ENCODE measurements around the gene GYPC.

The GYPC gene

GRCh38 chr2:126717928-126718327, 62.0 kb downstream of the GYPC start:
- H3K9me3 ChIP-seq (ENCODE audit: control insufficient read depth, low read length) = no peaks in the 10 kb centered on the region
- 88 to 95% methylated on average over 4 of the region's 5 CpGs for WGBS, 2 experiments (ENCODE audit: insufficient coverage in 2 of 2)
- no peak overlapping the region for H3K4me3 ChIP-seq (ENCODE audit: extremely low read depth, insufficient read depth, low read length, poor library complexity, severe bottlenecking)
- no peaks in the 10 kb centered on the region for H3K36me3 ChIP-seq (ENCODE audit: control insufficient read depth, insufficient read depth, low read length)
- peaks cover 21% of the 10 kb centered on the region for H3K4me1 ChIP-seq (ENCODE audit: control insufficient read depth, insufficient read depth, low read length, poor library complexity, severe bottlenecking)
- H3K27ac ChIP-seq (ENCODE audit: low read depth, low read length, severe bottlenecking) = no peak overlapping the region

GRCh38 chr2:126719191-126719832, 63.4 kb downstream of the GYPC start:
- H3K36me3 ChIP-seq (ENCODE audit: control insufficient read depth, insufficient read depth, low read length) = no peaks in the 10 kb centered on the region
- peaks cover 21% of the 10 kb centered on the region for H3K4me1 ChIP-seq (ENCODE audit: control insufficient read depth, insufficient read depth, low read length, poor library complexity, severe bottlenecking)
- H3K4me3 ChIP-seq (ENCODE audit: extremely low read depth, insufficient read depth, low read length, poor library complexity, severe bottlenecking) = no peak overlapping the region
- peak overlapping the region; percentile 8 for H3K27ac ChIP-seq (ENCODE audit: low read depth, low read length, severe bottlenecking)
- 95 to 96% methylated on average over 2 of the region's 3 CpGs for WGBS, 2 experiments (ENCODE audit: insufficient coverage in 2 of 2)
- H3K9me3 ChIP-seq (ENCODE audit: control insufficient read depth, low read length) = no peaks in the 10 kb centered on the region

- no peak overlapping the region for H3K4me3 ChIP-seq (ENCODE audit: extremely low read depth, insufficient read depth, low read length, poor library complexity, severe bottlenecking)
- peaks cover 21% of the 10 kb centered on the region for H3K4me1 ChIP-seq (ENCODE audit: control insufficient read depth, insufficient read depth, low read length, poor library complexity, severe bottlenecking)
- H3K27ac ChIP-seq (ENCODE audit: low read depth, low read length, severe bottlenecking) = peak overlapping the region; percentile 13
- H3K9me3 ChIP-seq (ENCODE audit: control insufficient read depth, low read length) = no peaks in the 10 kb centered on the region
- WGBS, 2 experiments (ENCODE audit: insufficient coverage in 2 of 2) = 73 to 93% methylated on average over 2 to 4 of the region's 4 CpGs
- H3K36me3 ChIP-seq (ENCODE audit: control insufficient read depth, insufficient read depth, low read length) = no peaks in the 10 kb centered on the region
Observed at GRCh38 chr2:126719833-126720351, 63.9 kb downstream of the GYPC start.

GRCh38 chr2:126720638-126721037, 64.7 kb downstream of the GYPC start:
- no peaks in the 10 kb centered on the region for H3K9me3 ChIP-seq (ENCODE audit: control insufficient read depth, low read length)
- H3K4me3 ChIP-seq (ENCODE audit: extremely low read depth, insufficient read depth, low read length, poor library complexity, severe bottlenecking) = no peak overlapping the region
- WGBS, 2 experiments (ENCODE audit: insufficient coverage in 2 of 2) = 100% methylated on average over 1 of the region's 2 CpGs
- peaks cover 21% of the 10 kb centered on the region for H3K4me1 ChIP-seq (ENCODE audit: control insufficient read depth, insufficient read depth, low read length, poor library complexity, severe bottlenecking)
- no peak overlapping the region for H3K27ac ChIP-seq (ENCODE audit: low read depth, low read length, severe bottlenecking)
- no peaks in the 10 kb centered on the region for H3K36me3 ChIP-seq (ENCODE audit: control insufficient read depth, insufficient read depth, low read length)

GRCh38 chr2:126722081-126722480, 66.1 kb downstream of the GYPC start:
- H3K4me3 ChIP-seq (ENCODE audit: extremely low read depth, insufficient read depth, low read length, poor library complexity, severe bottlenecking) = no peak overlapping the region
- H3K9me3 ChIP-seq (ENCODE audit: control insufficient read depth, low read length) = no peaks in the 10 kb centered on the region
- H3K4me1 ChIP-seq (ENCODE audit: control insufficient read depth, insufficient read depth, low read length, poor library complexity, severe bottlenecking) = peaks cover 21% of the 10 kb centered on the region
- H3K36me3 ChIP-seq (ENCODE audit: control insufficient read depth, insufficient read depth, low read length) = no peaks in the 10 kb centered on the region
- no peak overlapping the region for H3K27ac ChIP-seq (ENCODE audit: low read depth, low read length, severe bottlenecking)
- WGBS, 2 experiments (ENCODE audit: insufficient coverage in 2 of 2) = 88 to 90% methylated on average over 2 of the region's 2 CpGs

GRCh38 chr2:126722546-126722945, 66.6 kb downstream of the GYPC start:
- no peak overlapping the region for H3K27ac ChIP-seq (ENCODE audit: low read depth, low read length, severe bottlenecking)
- WGBS, 2 experiments (ENCODE audit: insufficient coverage in 2 of 2) = 96 to 100% methylated on average over 1 to 3 of the region's 4 CpGs
- H3K36me3 ChIP-seq (ENCODE audit: control insufficient read depth, insufficient read depth, low read length) = no peaks in the 10 kb centered on the region
- H3K4me3 ChIP-seq (ENCODE audit: extremely low read depth, insufficient read depth, low read length, poor library complexity, severe bottlenecking) = no peak overlapping the region
- H3K4me1 ChIP-seq (ENCODE audit: control insufficient read depth, insufficient read depth, low read length, poor library complexity, severe bottlenecking) = peaks cover 21% of the 10 kb centered on the region
- no peaks in the 10 kb centered on the region for H3K9me3 ChIP-seq (ENCODE audit: control insufficient read depth, low read length)

GRCh38 chr2:126723281-126723815, 67.4 kb downstream of the GYPC start:
- Histone ChIP-seq H3K9me3 (ENCODE audit: control insufficient read depth, low read length) (no peaks in the 10 kb centered on the region), H3K36me3 (ENCODE audit: control insufficient read depth, insufficient read depth, low read length) (no peaks in the 10 kb centered on the region), H3K27ac (ENCODE audit: low read depth, low read length, severe bottlenecking) (no peak overlapping the region), H3K4me1 (ENCODE audit: control insufficient read depth, insufficient read depth, low read length, poor library complexity, severe bottlenecking) (peaks cover 21% of the 10 kb centered on the region), H3K4me3 (ENCODE audit: extremely low read depth, insufficient read depth, low read length, poor library complexity, severe bottlenecking) (no peak overlapping the region)
- 78 to 100% methylated on average over 1 of the region's 2 CpGs for WGBS, 2 experiments (ENCODE audit: insufficient coverage in 2 of 2)

- H3K36me3 ChIP-seq (ENCODE audit: control insufficient read depth, insufficient read depth, low read length) = no peaks in the 10 kb centered on the region
- no peak overlapping the region for H3K4me3 ChIP-seq (ENCODE audit: extremely low read depth, insufficient read depth, low read length, poor library complexity, severe bottlenecking)
- H3K4me1 ChIP-seq (ENCODE audit: control insufficient read depth, insufficient read depth, low read length, poor library complexity, severe bottlenecking) = peaks cover 5% of the 10 kb centered on the region
- no peaks in the 10 kb centered on the region for H3K9me3 ChIP-seq (ENCODE audit: control insufficient read depth, low read length)
- H3K27ac ChIP-seq (ENCODE audit: low read depth, low read length, severe bottlenecking) = no peak overlapping the region
Observed at GRCh38 chr2:126725580-126725979, 69.6 kb downstream of the GYPC start.

GRCh38 chr2:126729896-126730295, 73.9 kb downstream of the GYPC start:
- WGBS, 2 experiments (ENCODE audit: insufficient coverage in 2 of 2) = 89 to 92% methylated on average over 4 of the region's 4 CpGs
- Histone ChIP-seq H3K9me3 (ENCODE audit: control insufficient read depth, low read length) (no peaks in the 10 kb centered on the region), H3K27ac (ENCODE audit: low read depth, low read length, severe bottlenecking) (no peak overlapping the region), H3K4me1 (ENCODE audit: control insufficient read depth, insufficient read depth, low read length, poor library complexity, severe bottlenecking) (no peaks in the 10 kb centered on the region), H3K36me3 (ENCODE audit: control insufficient read depth, insufficient read depth, low read length) (no peaks in the 10 kb centered on the region), H3K4me3 (ENCODE audit: extremely low read depth, insufficient read depth, low read length, poor library complexity, severe bottlenecking) (no peak overlapping the region)

- no peaks in the 10 kb centered on the region for H3K4me1 ChIP-seq (ENCODE audit: control insufficient read depth, insufficient read depth, low read length, poor library complexity, severe bottlenecking)
- no peak overlapping the region for H3K27ac ChIP-seq (ENCODE audit: low read depth, low read length, severe bottlenecking)
- 83 to 100% methylated on average over 2 to 3 of the region's 5 CpGs for WGBS, 2 experiments (ENCODE audit: insufficient coverage in 2 of 2)
- H3K4me3 ChIP-seq (ENCODE audit: extremely low read depth, insufficient read depth, low read length, poor library complexity, severe bottlenecking) = no peak overlapping the region
- no peaks in the 10 kb centered on the region for H3K9me3 ChIP-seq (ENCODE audit: control insufficient read depth, low read length)
- no peaks in the 10 kb centered on the region for H3K36me3 ChIP-seq (ENCODE audit: control insufficient read depth, insufficient read depth, low read length)
Observed at GRCh38 chr2:126730655-126731054, 74.7 kb downstream of the GYPC start.

- Histone ChIP-seq H3K4me1 (ENCODE audit: control insufficient read depth, insufficient read depth, low read length, poor library complexity, severe bottlenecking) (no peaks in the 10 kb centered on the region), H3K27ac (ENCODE audit: low read depth, low read length, severe bottlenecking) (no peak overlapping the region), H3K4me3 (ENCODE audit: extremely low read depth, insufficient read depth, low read length, poor library complexity, severe bottlenecking) (no peak overlapping the region), H3K9me3 (ENCODE audit: control insufficient read depth, low read length) (no peaks in the 10 kb centered on the region), H3K36me3 (ENCODE audit: control insufficient read depth, insufficient read depth, low read length) (no peaks in the 10 kb centered on the region)
- 92 to 95% methylated on average over 5 of the region's 5 CpGs for WGBS, 2 experiments (ENCODE audit: insufficient coverage in 2 of 2)
Observed at GRCh38 chr2:126731353-126731752, 75.4 kb downstream of the GYPC start.

All from mesodermal cell (in vitro differentiated cells).